WTC11 (cell line): ENCODE measurements around the gene LIMK1. TPM values are rescaled to one million over a fixed set of nuclear protein-coding genes. Genes with fewer than 3 reads are reported as not detected.

ENCODE experiments used
- ATAC-seq: fragments of 200-7000 bp; cut with Tn5 transposase; 2 replicates; pipeline ENCODE4 v1.10.0; 2021; ENCODE audit warnings: mild to moderate bottlenecking, moderate library complexity
- CTCF ChIA-PET: fragments of 300-600 bp; sonication (Branson Sonifier 250); formaldehyde crosslinking; loops from one replicate; lab custom pipeline; 2021; ENCODE audit warnings: antibody characterized with exemption; lab: Charles Lee
- POLR2A ChIA-PET: fragments of 350-600 bp; sonication (Branson Sonifier 250); formaldehyde crosslinking; loops from one replicate; lab custom pipeline; 2021; ENCODE audit warnings: antibody characterized with exemption; lab: Charles Lee
- DNase-seq: peaks from one replicate; pipeline ENCODE4 v3.0.0; 2021; ENCODE audit warnings: low spot score
- H3K27ac Mint-ChIP-seq: 2 replicates; pipeline ENCODE4 v1.8.0; 2021; ENCODE audit warnings: mixed read lengths
- H3K27me3 Mint-ChIP-seq: 2 replicates; pipeline ENCODE4 v1.8.0; 2021; ENCODE audit warnings: low read depth, mild to moderate bottlenecking, moderate library complexity, mixed read lengths
- H3K36me3 Mint-ChIP-seq: 2 replicates; pipeline ENCODE4 v1.8.0; 2021; ENCODE audit warnings: mixed read lengths
- H3K4me1 Mint-ChIP-seq: 2 replicates; pipeline ENCODE4 v1.8.0; 2022; ENCODE audit warnings: mixed read lengths
- H3K4me3 Mint-ChIP-seq: 2 replicates; pipeline ENCODE4 v1.8.0; 2021; ENCODE audit warnings: mild to moderate bottlenecking, moderate library complexity, mixed read lengths
- H3K9me3 Mint-ChIP-seq: 2 replicates; pipeline ENCODE4 v1.8.0; 2021; ENCODE audit warnings: mixed read lengths
- ATF1 ChIP-seq: sonication (generic); formaldehyde crosslinking; IDR thresholded peaks from 2 replicates; pipeline ENCODE4 v1.8.1; 2023; ENCODE audit warnings: mild to moderate bottlenecking, moderate library complexity, missing genetic modification reagents
- CREM ChIP-seq: sonication (generic); formaldehyde crosslinking; IDR thresholded peaks from 2 replicates; pipeline ENCODE4 v1.8.1; 2022; ENCODE audit warnings: mild to moderate bottlenecking, missing genetic modification reagents, moderate library complexity
- EMX1 ChIP-seq: fragments of 250-450 bp; sonication (Bioruptor Pico); IDR thresholded peaks from 2 replicates; pipeline ENCODE4 v1.8.0; 2021; ENCODE audit warnings: mild to moderate bottlenecking
- FOXJ3 ChIP-seq: sonication (generic); formaldehyde crosslinking; IDR thresholded peaks from 2 replicates; pipeline ENCODE4 v1.9.0; 2021; ENCODE audit warnings: missing genetic modification reagents, mild to moderate bottlenecking, borderline replicate concordance
- FOXP1 ChIP-seq: sonication (generic); formaldehyde crosslinking; IDR thresholded peaks from 2 replicates; pipeline ENCODE4 v1.8.0; 2022; ENCODE audit warnings: missing genetic modification reagents, mild to moderate bottlenecking, moderate library complexity, borderline replicate concordance
- JAZF1 ChIP-seq: fragments of 250-450 bp; sonication (Bioruptor Pico); IDR thresholded peaks from 2 replicates; pipeline ENCODE4 v1.9.0; 2021; ENCODE audit warnings: moderate library complexity, mild to moderate bottlenecking, inconsistent platforms
- KAT7 ChIP-seq: sonication (generic); formaldehyde crosslinking; IDR thresholded peaks from 2 replicates; pipeline ENCODE4 v1.8.1; 2023; ENCODE audit warnings: missing genetic modification reagents, mild to moderate bottlenecking, borderline replicate concordance
- MXD4 ChIP-seq: fragments of 250-450 bp; sonication (Bioruptor Pico); IDR thresholded peaks from 2 replicates; pipeline ENCODE4 v1.8.0; 2021; ENCODE audit warnings: mild to moderate bottlenecking, moderate library complexity, borderline replicate concordance
- NFE2L1 ChIP-seq: sonication (generic); formaldehyde crosslinking; IDR thresholded peaks from 2 replicates; pipeline ENCODE4 v1.8.1; 2023; ENCODE audit warnings: missing genetic modification reagents
- NFYB ChIP-seq: sonication (generic); formaldehyde crosslinking; conservative IDR thresholded peaks from 2 replicates; pipeline ENCODE4 v1.8.0; 2022; ENCODE audit warnings: low read depth, missing genetic modification reagents
- NR3C1 ChIP-seq: sonication (generic); formaldehyde crosslinking; conservative IDR thresholded peaks from 2 replicates; pipeline ENCODE4 v1.8.1; 2023; ENCODE audit warnings: low read depth, mild to moderate bottlenecking, missing genetic modification reagents
- SMAD3 ChIP-seq: sonication (generic); formaldehyde crosslinking; IDR thresholded peaks from 2 replicates; pipeline ENCODE4 v1.8.0; 2022; ENCODE audit warnings: missing genetic modification reagents, mild to moderate bottlenecking, borderline replicate concordance
- SMAD4 ChIP-seq: sonication (generic); formaldehyde crosslinking; IDR thresholded peaks from 2 replicates; pipeline ENCODE4 v1.8.0; 2022; ENCODE audit warnings: mild to moderate bottlenecking, missing genetic modification reagents
- TCF7 ChIP-seq: sonication (generic); formaldehyde crosslinking; IDR thresholded peaks from 2 replicates; pipeline ENCODE4 v1.8.0; 2022; ENCODE audit warnings: mild to moderate bottlenecking, low read depth, missing genetic modification reagents, moderate library complexity
- TP53 ChIP-seq: sonication (generic); formaldehyde crosslinking; IDR thresholded peaks from 2 replicates; pipeline ENCODE4 v1.8.1; 2023; ENCODE audit warnings: mild to moderate bottlenecking, missing genetic modification reagents
- ZNF317 ChIP-seq: sonication (generic); formaldehyde crosslinking; IDR thresholded peaks from 2 replicates; pipeline ENCODE4 v1.8.1; 2023; ENCODE audit warnings: low read depth, mild to moderate bottlenecking, moderate library complexity, missing genetic modification reagents, borderline replicate concordance
- ZNF671 ChIP-seq: fragments of 250-450 bp; sonication (Bioruptor Pico); IDR thresholded peaks from 2 replicates; pipeline ENCODE4 v1.8.0; 2021; ENCODE audit warnings: mild to moderate bottlenecking
- total RNA-seq: library from RNA; stranded (reverse); gene quantifications from 3 replicates; pipeline ENCODE4 v1.2.3, GENCODE V29; 2021
- TF ChIP-seq, protein P1 (sequence below): sonication (generic); formaldehyde crosslinking; IDR thresholded peaks from 2 replicates; pipeline ENCODE4 v1.8.0; 2023; ENCODE audit warnings: missing genetic modification reagents, mild to moderate bottlenecking, borderline replicate concordance
- TF ChIP-seq, protein P2 (sequence below): sonication (generic); formaldehyde crosslinking; IDR thresholded peaks from 2 replicates; pipeline ENCODE4 v1.8.0; 2022; ENCODE audit warnings: mild to moderate bottlenecking, missing genetic modification reagents
- TF ChIP-seq, protein P3 (sequence below): fragments of 250-450 bp; sonication (Bioruptor Pico); IDR thresholded peaks from 2 replicates; pipeline ENCODE4 v1.9.0; 2021; ENCODE audit warnings: moderate library complexity, mild to moderate bottlenecking, inconsistent platforms, borderline replicate concordance
- TF ChIP-seq, protein P4 (sequence below): sonication (generic); formaldehyde crosslinking; IDR thresholded peaks from 2 replicates; pipeline ENCODE4 v1.8.1; 2023; ENCODE audit warnings: mild to moderate bottlenecking, moderate library complexity, missing genetic modification reagents

The LIMK1 gene
- total RNA-seq, 1 experiment from 2014 or later, result 85.4 TPM

DNA sequence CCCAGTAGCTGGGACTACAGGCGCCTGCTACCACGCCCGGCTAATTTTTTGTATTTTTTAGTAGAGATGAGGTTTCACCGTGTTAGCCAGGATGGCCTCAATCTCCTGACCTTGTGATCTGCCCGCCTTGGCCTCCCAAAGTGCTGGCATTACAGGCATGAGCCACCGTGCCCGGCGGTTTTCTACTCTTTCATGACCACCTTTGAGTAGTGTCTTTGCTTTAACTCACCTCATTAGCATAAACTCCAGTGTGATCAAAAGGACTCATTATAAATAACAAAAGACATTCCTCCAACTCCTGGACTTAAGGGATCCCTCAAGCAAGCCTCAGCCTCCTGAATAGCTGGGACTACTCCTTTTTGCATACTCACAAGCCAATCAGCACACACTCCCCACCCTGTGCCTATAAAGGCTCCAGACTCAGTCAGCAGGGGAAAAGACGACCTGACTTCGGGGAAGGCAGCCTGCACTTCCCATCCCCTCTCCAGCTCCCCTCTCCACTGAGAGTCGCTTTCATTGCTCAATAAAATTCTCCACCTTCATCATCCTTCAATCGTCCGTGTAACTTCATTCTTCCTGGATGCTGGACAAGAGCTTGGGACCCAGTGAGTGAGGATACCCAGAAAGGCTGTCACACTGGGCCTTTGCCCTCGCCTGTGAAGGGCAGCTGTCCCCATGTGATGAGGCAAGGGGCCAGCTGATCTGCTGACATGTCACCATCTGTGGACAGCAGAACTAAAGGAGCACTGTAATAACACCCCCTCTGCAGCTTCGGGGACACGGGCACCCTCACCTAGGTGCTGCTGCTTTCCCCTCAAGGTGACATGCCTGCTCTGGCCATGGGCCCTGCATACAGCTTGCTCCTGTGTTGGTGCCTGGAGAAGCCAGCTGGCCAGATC, 55.6 kb downstream of the LIMK1 start (continued):
- TF ChIP-seq, protein P1, sequence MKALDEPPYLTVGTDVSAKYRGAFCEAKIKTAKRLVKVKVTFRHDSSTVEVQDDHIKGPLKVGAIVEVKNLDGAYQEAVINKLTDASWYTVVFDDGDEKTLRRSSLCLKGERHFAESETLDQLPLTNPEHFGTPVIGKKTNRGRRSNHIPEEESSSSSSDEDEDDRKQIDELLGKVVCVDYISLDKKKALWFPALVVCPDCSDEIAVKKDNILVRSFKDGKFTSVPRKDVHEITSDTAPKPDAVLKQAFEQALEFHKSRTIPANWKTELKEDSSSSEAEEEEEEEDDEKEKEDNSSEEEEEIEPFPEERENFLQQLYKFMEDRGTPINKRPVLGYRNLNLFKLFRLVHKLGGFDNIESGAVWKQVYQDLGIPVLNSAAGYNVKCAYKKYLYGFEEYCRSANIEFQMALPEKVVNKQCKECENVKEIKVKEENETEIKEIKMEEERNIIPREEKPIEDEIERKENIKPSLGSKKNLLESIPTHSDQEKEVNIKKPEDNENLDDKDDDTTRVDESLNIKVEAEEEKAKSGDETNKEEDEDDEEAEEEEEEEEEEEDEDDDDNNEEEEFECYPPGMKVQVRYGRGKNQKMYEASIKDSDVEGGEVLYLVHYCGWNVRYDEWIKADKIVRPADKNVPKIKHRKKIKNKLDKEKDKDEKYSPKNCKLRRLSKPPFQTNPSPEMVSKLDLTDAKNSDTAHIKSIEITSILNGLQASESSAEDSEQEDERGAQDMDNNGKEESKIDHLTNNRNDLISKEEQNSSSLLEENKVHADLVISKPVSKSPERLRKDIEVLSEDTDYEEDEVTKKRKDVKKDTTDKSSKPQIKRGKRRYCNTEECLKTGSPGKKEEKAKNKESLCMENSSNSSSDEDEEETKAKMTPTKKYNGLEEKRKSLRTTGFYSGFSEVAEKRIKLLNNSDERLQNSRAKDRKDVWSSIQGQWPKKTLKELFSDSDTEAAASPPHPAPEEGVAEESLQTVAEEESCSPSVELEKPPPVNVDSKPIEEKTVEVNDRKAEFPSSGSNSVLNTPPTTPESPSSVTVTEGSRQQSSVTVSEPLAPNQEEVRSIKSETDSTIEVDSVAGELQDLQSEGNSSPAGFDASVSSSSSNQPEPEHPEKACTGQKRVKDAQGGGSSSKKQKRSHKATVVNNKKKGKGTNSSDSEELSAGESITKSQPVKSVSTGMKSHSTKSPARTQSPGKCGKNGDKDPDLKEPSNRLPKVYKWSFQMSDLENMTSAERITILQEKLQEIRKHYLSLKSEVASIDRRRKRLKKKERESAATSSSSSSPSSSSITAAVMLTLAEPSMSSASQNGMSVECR, result no peak
- TF ChIP-seq TP53 (CRISPR knock-in tag) (no peak), ATF1 (CRISPR knock-in tag) (no peak), NFYB (CRISPR knock-in tag) (peak; percentile 38; the same call in 1 of the 2 replicates), NR3C1 (CRISPR knock-in tag) (no peak), TCF7 (CRISPR knock-in tag) (no peak), EMX1 (CRISPR knock-in tag) (no peak), KAT7 (CRISPR knock-in tag) (0 out of 2 replicates have a peak, but pooled peaks have one; percentile 35)
- TF ChIP-seq, all 79 proteins: peak for 5

DNA sequence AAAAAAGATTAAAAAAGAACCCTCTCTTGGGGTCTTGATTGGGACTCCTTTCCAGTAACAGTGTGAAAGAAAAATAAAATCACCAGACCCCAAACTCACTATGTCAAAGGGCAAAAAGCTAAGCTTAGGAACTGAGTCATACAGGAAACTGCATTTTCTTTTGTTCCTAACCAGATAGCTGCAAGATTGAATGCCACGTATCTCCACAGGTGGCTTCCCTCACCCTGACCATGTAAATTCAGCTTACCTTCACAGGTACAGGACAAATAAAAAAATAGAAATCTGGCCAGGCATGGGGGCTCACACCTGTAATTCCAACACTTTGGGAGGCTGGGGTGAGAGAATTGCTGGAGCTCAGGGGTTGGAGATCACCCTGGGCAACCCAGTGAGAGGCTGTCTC, 58.1 kb downstream of the LIMK1 start:
- peaks cover 38% of the 10 kb centered on the region for H3K4me1 Mint-ChIP-seq
- H3K36me3 Mint-ChIP-seq, result no peaks in the 10 kb centered on the region
- POLR2A ChIA-PET, result interaction anchor here (0.6 kb wide), 3 partner anchors 10 to 36 kb away, joined by 3 to 4 read pairs (median 3); no protein-coding TSS in a partner anchor
- DNase-seq (no peak), ATAC-seq (no peak)
- peak overlapping the region; percentile 76 for H3K27ac Mint-ChIP-seq
- no peaks in the 10 kb centered on the region for H3K9me3 Mint-ChIP-seq
- H3K4me3 Mint-ChIP-seq, result no peak overlapping the region
- TF ChIP-seq TCF7 (CRISPR knock-in tag) (no peak), ZNF671 (CRISPR knock-in tag) (no peak)
- CTCF ChIA-PET, result interaction anchor here (0.6 to 1.7 kb wide), 12 partner anchors 11 to 115 kb away, joined by 3 to 6 read pairs (median 3); no protein-coding TSS in a partner anchor
- no peaks in the 10 kb centered on the region for H3K27me3 Mint-ChIP-seq

DNA sequence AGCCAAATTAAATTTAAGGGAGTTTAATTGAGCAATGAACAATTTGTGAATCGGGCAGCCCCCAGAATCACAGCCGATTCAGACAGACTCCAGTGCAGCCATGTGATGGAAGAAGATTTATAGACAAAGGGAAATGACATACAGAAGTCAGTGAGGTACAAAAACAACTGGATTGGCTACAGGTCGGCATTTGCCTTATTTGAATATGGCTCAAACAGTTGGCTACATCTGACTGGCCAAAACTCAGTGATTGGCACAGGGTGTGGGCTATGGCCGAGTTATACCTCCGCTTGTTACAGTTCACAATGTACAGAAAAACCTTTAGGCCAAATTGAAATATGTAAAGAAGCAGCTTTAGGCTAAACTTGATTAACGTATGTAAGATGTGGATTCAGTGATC, 59.8 kb downstream of the LIMK1 start:
- Mint-ChIP-seq H3K27ac (no peak overlapping the region), H3K4me1 (peaks cover 31% of the 10 kb centered on the region), H3K27me3 (no peaks in the 10 kb centered on the region), H3K9me3 (peaks cover under 1% of the 10 kb centered on the region; the same call in 1 of the 2 replicates), H3K36me3 (peaks cover under 1% of the 10 kb centered on the region), H3K4me3 (no peak overlapping the region)
- DNase-seq, result no peak
- ChIA-PET POLR2A (no interaction called here), CTCF (interaction anchor here (1.1 kb wide), 1 partner anchor 111 kb away, joined by 3 read pairs; no protein-coding TSS in a partner anchor)
- ATAC-seq, result no peak
- no peak for TF ChIP-seq FOXJ3 (CRISPR knock-in tag)

DNA sequence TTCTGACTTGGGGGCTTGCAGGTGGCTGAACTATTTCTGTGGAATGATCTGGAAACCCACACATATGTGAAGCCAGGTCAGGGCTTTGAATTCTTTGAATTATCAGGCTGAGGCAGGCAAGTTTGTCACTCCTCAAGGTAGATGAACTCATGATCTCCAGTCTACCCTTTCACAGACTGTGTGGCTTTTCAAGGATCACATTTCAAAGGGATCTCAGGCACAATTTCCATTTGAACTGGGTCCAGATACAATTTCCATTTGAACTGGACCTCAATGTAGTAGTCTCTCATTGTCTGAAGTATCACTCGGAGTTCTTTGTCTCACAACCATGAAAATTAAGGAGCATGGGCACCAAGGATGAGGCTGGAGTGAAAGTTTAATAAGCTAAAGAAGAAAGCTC, 64.9 kb downstream of the LIMK1 start:
- ATAC-seq (no peak), DNase-seq (no peak)
- Mint-ChIP-seq H3K36me3 (peaks cover 4% of the 10 kb centered on the region), H3K27ac (peak overlapping the region; percentile 65), H3K27me3 (no peaks in the 10 kb centered on the region), H3K9me3 (peaks cover 4% of the 10 kb centered on the region; the same call in 1 of the 2 replicates), H3K4me3 (no peak overlapping the region), H3K4me1 (peaks cover 14% of the 10 kb centered on the region)
- CTCF ChIA-PET, result interaction anchor here (0.6 to 1.1 kb wide), 4 partner anchors 8 to 257 kb away, joined by 3 to 6 read pairs (median 4); no protein-coding TSS in a partner anchor
- POLR2A ChIA-PET, result no interaction called here
- TF ChIP-seq, protein P2, sequence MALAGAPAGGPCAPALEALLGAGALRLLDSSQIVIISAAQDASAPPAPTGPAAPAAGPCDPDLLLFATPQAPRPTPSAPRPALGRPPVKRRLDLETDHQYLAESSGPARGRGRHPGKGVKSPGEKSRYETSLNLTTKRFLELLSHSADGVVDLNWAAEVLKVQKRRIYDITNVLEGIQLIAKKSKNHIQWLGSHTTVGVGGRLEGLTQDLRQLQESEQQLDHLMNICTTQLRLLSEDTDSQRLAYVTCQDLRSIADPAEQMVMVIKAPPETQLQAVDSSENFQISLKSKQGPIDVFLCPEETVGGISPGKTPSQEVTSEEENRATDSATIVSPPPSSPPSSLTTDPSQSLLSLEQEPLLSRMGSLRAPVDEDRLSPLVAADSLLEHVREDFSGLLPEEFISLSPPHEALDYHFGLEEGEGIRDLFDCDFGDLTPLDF (CRISPR knock-in tag), result no peak
- TF ChIP-seq ZNF317 (CRISPR knock-in tag) (no peak), NFE2L1 (CRISPR knock-in tag) (no peak), EMX1 (CRISPR knock-in tag) (no peak), CREM (CRISPR knock-in tag) (no peak), SMAD3 (CRISPR knock-in tag) (no peak), JAZF1 (CRISPR knock-in tag) (no peak), SMAD4 (CRISPR knock-in tag) (no peak), FOXP1 (CRISPR knock-in tag) (no peak), MXD4 (CRISPR knock-in tag) (no peak)
- TF ChIP-seq, protein P3, sequence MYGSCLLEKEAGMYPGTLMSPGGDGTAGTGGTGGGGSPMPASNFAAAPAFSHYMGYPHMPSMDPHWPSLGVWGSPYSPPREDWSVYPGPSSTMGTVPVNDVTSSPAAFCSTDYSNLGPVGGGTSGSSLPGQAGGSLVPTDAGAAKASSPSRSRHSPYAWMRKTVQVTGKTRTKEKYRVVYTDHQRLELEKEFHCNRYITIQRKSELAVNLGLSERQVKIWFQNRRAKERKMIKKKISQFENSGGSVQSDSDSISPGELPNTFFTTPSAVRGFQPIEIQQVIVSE (CRISPR knock-in tag), result no peak
- TF ChIP-seq, protein P4, sequence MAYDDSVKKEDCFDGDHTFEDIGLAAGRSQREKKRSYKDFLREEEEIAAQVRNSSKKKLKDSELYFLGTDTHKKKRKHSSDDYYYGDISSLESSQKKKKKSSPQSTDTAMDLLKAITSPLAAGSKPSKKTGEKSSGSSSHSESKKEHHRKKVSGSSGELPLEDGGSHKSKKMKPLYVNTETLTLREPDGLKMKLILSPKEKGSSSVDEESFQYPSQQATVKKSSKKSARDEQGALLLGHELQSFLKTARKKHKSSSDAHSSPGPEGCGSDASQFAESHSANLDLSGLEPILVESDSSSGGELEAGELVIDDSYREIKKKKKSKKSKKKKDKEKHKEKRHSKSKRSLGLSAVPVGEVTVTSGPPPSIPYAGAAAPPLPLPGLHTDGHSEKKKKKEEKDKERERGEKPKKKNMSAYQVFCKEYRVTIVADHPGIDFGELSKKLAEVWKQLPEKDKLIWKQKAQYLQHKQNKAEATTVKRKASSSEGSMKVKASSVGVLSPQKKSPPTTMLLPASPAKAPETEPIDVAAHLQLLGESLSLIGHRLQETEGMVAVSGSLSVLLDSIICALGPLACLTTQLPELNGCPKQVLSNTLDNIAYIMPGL (CRISPR knock-in tag), result no peak
